OCI-LY1 (cell line): Measurements from ENCODE around the gene INPP4A.

Experiments used
- EZH2 ChIP-seq: fragments of 200-600 bp; sonication (generic), shearing (Covaris generic); IDR thresholded peaks from 2 replicates; pipeline ENCODE4 v1.8.0; 2017; ENCODE audit warnings: borderline replicate concordance, mixed run types, mild to moderate bottlenecking, antibody characterized with exemption, low read length, moderate library complexity, mixed read lengths
- TF ChIP-seq, protein P1 (sequence below): fragments of 200-600 bp; sonication (generic), shearing (Covaris generic); IDR thresholded peaks from 2 replicates; pipeline ENCODE4 v1.5.1; 2017; ENCODE audit warnings: mild to moderate bottlenecking, antibody characterized with exemption, low read length, moderate library complexity, mixed read lengths

DNA sequence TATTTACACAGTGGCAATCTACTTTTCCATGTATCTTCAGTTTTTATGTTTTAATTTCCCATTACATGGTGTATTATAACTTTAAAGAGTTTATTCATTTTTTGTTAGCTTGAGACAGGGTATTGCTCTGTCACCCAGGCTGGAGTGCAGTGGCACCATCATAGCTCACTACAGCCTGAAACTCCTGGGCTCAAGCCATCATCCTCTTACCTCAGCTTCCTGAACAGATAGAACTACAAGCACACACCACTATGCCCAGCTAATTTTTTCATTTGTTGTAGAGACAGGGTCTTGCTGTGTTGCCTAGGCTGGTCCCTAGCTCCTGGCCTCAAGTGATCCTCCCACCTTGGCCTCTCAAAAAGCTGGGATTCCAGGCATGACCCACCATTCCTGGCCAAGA, 96.8 kb downstream of the INPP4A start:
- TF ChIP-seq, protein P1, sequence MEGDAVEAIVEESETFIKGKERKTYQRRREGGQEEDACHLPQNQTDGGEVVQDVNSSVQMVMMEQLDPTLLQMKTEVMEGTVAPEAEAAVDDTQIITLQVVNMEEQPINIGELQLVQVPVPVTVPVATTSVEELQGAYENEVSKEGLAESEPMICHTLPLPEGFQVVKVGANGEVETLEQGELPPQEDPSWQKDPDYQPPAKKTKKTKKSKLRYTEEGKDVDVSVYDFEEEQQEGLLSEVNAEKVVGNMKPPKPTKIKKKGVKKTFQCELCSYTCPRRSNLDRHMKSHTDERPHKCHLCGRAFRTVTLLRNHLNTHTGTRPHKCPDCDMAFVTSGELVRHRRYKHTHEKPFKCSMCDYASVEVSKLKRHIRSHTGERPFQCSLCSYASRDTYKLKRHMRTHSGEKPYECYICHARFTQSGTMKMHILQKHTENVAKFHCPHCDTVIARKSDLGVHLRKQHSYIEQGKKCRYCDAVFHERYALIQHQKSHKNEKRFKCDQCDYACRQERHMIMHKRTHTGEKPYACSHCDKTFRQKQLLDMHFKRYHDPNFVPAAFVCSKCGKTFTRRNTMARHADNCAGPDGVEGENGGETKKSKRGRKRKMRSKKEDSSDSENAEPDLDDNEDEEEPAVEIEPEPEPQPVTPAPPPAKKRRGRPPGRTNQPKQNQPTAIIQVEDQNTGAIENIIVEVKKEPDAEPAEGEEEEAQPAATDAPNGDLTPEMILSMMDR = no peak
- no peak for TF ChIP-seq EZH2
